ENCODE results near the gene OGFR.

OGFR gene

DNA sequence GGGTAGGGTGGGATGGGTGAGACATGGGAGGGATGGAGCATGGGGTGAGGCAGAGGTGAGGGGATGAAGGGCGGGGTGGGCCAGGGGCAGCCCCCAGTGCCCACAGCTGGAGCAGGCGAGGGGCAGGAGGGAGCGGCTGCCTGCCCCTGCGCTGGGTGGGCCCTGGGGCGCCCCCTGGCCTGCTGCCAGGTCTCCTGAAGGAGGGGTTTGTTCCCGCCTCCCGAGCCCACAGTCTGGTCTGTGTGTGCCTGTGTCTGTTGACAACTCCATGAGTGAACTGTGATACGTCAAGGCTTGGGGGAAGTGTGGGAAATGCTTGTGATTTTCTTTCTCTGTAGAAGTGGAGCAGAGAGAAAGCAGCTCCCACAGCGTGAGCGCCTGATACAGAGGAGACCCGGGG is 19.2 kb upstream of the OGFR start:
- no peak for DNase-seq

DNA sequence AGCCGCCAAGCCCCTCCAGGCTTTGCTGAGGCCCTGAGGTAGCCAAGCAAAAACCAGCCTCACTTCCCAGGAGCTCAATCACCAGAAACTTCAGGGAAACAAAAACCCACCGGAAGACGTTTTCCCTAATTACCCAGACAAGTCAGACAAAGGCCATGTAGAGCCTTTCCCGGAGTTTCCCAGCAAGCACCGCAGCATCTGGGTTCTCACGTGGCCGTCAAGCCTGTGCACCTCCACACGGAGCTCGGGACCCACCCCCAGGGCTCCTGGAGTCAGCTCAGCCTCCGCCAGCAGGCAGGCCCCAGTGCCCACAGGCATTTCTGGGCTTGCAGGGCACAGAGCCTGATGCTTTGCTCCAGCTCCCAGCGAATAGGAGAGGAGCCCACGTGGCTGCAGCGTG is 18.5 kb upstream of the OGFR start:
- no peak for DNase-seq

DNA sequence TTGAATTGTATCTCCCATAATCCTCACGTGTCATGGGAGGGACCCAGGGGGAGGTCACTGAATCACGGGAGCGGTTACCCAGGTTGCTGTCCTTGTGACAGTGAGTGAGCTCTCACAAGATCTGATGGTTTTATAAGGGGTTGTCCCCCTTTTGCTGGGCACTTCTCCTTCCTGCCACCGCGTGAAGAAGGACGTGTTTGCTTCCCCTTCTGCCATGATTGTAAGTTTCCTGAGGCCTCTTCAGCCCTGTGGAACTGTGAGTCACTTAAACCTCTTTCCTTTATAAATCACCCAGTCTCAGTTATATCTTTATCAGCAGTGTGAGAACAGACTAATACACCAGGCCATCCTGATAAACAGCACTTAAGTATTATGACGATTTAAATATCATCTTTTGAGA is 17.3 kb upstream of the OGFR start:
- no peak for DNase-seq

GRCh38 chr20:62787866-62788265 is 16.8 kb upstream of the OGFR start:
- no peak for DNase-seq

DNA sequence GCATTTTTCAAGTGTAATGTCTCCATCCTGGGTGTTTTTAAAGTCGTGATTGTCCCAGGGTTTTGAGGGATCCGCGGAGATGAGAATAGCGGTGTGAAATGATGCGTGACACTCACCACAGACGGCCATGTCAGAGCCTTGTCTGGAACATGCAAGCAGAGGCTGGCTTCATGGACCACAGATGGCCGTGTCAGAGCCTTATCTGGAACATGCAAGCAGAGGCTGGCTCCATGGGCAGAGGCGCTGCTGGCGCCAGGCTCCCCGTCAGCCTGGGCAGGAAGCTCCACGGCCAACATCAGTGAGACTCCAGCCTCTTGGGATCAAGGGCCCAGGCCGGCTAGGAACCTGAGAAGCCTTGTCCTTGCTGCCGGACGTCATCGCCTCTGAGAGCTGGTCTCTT is 16.0 kb upstream of the OGFR start:
- no peak for DNase-seq

GRCh38 chr20:62790075-62790474 is 14.6 kb upstream of the OGFR start:
- no peak for DNase-seq

GRCh38 chr20:62791301-62792181 is 13.1 kb upstream of the OGFR start:
- peak; percentile 62 for DNase-seq

- DNase-seq, result no peak
Observed at GRCh38 chr20:62792182-62792939, 12.3 kb upstream of the OGFR start.

DNA sequence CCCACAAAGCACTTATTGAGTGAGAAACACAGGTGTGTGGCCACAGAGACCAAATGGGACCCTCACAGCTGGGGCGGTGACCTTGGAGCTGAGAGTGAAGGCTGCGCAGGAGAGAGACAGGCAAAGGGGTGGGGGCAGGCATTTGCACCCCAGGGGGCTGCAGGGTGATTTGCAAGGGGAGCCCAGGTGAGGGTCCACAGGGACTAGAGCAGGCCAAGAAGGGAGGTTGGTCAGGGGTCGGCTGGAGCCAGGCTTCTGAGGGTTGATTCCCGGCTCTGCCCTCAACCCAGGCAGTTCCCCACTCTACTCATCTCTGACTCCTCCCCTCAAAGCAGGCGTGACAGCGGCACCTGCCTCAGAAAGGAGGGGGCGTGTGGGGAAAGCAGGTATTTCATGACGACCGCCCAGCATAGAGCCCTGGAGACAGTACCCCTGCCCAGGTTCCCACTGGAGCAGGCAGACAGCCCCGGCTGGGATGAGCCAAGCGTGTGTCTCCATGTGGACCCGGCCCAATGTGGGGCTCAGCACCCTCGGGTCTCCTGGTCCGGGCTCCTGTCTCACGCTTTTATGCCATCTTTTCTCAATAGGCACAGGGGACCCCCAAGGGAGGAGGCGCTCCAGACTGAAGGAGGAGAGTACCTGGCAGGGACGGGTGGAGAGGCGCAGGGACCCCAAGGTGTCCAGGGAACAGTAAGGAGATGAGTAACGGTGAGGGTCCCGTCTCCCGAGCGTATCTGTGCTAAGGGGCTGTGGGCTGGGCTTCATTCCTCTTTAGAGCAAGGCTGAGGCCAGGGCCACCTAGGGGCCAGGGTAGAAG is 11.5 kb upstream of the OGFR start:
- no peak for DNase-seq

GRCh38 chr20:62793757-62794006 is 11.0 kb upstream of the OGFR start:
- DNase-seq, result no peak

DNA sequence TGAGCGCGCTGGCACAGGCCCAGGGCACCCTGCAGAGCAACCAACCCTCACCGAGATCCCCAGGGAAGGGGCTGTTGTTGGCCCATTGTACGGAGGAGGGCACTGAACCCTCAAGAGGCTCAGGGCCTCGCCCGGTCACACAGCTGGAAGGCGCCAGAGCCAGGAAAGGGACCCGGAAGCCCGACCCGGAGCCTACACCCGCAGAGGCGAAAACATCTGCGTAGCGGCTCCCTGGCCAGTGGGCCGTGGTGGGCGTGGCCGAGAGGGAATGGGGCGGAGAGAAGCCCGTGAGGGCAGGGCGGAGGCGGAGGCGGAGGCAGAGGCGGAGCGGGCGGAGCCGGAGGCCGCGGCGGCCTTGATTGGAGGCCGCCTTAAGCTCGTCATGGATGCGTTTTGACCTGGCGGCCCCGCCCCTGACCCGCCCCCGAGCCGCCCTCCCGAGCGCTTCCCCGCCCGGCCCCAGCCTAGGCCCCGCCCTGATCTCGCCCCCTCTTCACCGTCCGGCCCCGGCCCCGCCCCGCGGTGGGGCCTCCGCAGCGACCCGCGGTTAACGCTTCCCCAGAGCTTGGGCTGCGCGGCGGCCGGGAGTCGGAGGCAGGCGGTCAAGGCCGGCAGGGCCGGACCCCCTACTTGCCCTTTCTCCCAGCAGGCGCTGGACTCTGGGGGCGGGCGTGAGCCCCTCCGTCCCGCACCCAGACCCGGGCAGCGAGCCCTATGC is 10.5 kb upstream of the OGFR start:
- DNase-seq, result peak; percentile 92

DNA sequence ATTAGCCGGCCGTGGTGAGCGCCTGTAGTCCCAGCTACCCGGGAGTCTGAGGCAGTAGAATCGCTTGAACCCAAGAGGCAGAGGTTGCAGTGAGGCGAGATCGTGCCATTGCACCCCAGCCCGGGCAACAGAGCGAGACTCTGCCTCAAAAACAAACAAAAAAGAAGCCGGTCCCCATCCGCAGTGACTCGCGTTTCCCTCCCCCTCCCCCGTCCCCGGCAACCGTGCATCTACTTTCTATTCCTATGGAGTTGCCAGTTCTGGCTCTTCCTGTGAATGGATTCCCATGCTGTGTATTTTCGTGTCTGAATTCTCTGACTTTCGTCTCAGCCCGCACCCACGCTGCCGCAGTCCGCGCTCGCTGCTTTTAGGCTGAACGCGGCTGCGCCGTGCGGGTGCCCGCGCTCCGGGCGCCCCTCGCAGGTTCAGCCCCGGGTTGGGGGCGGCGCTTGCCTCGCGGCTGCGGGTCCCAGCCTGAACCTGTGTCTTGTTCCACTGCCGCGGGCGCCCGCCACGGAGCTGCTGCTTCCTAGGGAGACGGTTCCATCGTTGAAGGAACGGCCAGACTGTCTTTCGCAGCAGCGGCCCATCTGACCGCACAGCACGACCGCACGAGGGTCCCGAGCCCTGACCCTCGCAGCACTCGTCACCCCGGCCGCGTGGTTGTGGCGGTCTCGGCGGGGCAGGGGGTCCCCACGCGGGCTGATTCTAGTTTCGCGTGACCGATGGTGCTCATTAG is 9.4 kb upstream of the OGFR start:
- DNase-seq, result peak; percentile 58

GRCh38 chr20:62796699-62797491 is 7.7 kb upstream of the OGFR start:
- no peak for DNase-seq

- DNase-seq, result no peak
Observed at GRCh38 chr20:62797671-62798532, 6.7 kb upstream of the OGFR start.

GRCh38 chr20:62799036-62799435 is 5.6 kb upstream of the OGFR start:
- no peak for DNase-seq

- DNase-seq, result no peak
Observed at GRCh38 chr20:62799459-62799858, 5.2 kb upstream of the OGFR start.

GRCh38 chr20:62799873-62800272 is 4.8 kb upstream of the OGFR start:
- DNase-seq, result no peak

- DNase-seq, result no peak
Observed at GRCh38 chr20:62800314-62801259, 4.0 kb upstream of the OGFR start.

All from activated CD4-positive, alpha-beta T cell treated with anti-CD3 and anti-CD28 coated beads, Interleukin-2, amount 50 U/mL, for 1 hour (primary cell).